Heart right ventricle (tissue), 16 donors: ENCODE measurements around the gene OCIAD2. TPM values are rescaled to one million over a fixed set of nuclear protein-coding genes. Genes with fewer than 3 reads are reported as not detected.

Source experiments
- ATAC-seq, 8 donors: fragments of 200-7000 bp; cut with Tn5 transposase; one replicate each; pipeline ENCODE4 v1.9.1; 2020; ENCODE audit warnings: mild to moderate bottlenecking in 8 of 8, moderate library complexity in 8 of 8, moderate number of reproducible peaks in 1 of 8
- DNase-seq, 2 donors: peaks; one replicate each; pipeline ENCODE4 v3.0.0-alpha.2; 2020
- H3K27ac ChIP-seq, 10 donors: fragments of 200-600 bp; sonication (generic) in 2 of 10; one replicate each; pipeline versions ENCODE4 v1.5.0 to v1.8.0; 2020 to 2022; ENCODE audit warnings: mild to moderate bottlenecking in 3 of 10
- H3K27me3 ChIP-seq, 7 donors: fragments of 200-600 bp; one replicate each; pipeline ENCODE4 v1.8.0; 2021 to 2022; ENCODE audit warnings: mild to moderate bottlenecking in 2 of 7
- H3K36me3 ChIP-seq, 9 donors: fragments of 200-600 bp; sonication (generic) in 1 of 9; one replicate each; pipeline versions ENCODE4 v1.5.0 to v1.8.0; 2020 to 2022; ENCODE audit warnings: mild to moderate bottlenecking in 2 of 9
- H3K4me1 ChIP-seq, 9 donors: fragments of 200-600 bp; sonication (generic) in 1 of 9; one replicate each; pipeline versions ENCODE4 v1.5.0 to v1.8.0; 2020 to 2022; ENCODE audit warnings: mild to moderate bottlenecking in 4 of 9
- H3K4me3 ChIP-seq, 10 donors: fragments of 200-600 bp; sonication (generic) in 2 of 10; one replicate each; pipeline versions ENCODE4 v1.5.0 to v1.8.0; 2020 to 2022; ENCODE audit warnings: mild to moderate bottlenecking in 7 of 10, moderate library complexity in 2 of 10
- H3K9me3 ChIP-seq, 11 donors: fragments of 200-600 bp in 10 of 11; sonication (generic) in 2 of 11; one replicate each; pipeline versions ENCODE4 v1.5.0 to v1.8.0; 2013 to 2022; ENCODE audit warnings: mild to moderate bottlenecking in 2 of 11, control low read depth in 1 of 11, moderate library complexity in 1 of 11
- CTCF ChIP-seq, 9 donors: fragments of 200-600 bp; sonication (generic) in 2 of 9; IDR thresholded peaks; one replicate each; pipeline versions ENCODE4 v1.5.0 to v1.8.0; 2021 to 2022; ENCODE audit warnings: antibody characterized with exemption in 9 of 9, mild to moderate bottlenecking in 5 of 9, moderate library complexity in 1 of 9
- WGBS, 2 donors: extraction: QIAGEN DNeasy Blood & Tissue Kit; methylation state at CpG; one replicate each; pipeline ENCODE4 v1.1.7; 2013; ENCODE audit warnings: inconsistent platforms in 1 of 2; 5-methylcytosine and 5-hydroxymethylcytosine counted together
- intact Hi-C, 10 donors: fragments of 100-400 bp; cut with DNase I; formaldehyde crosslinking; loops; one replicate each; pipeline versions ENCODE4 v1.11.1 to v1.14.2; 2022
- polyA plus RNA-seq, 2 donors: library from polyadenylated mRNA; stranded (reverse); fragments of 200-250 nt; gene quantifications; one replicate each; pipeline ENCODE4 v1.2.3, GENCODE V29; 2013
- total RNA-seq, 10 donors: library from RNA; stranded (reverse); fragmentation: NEBNext Ultra II Directional in 3 of 10; extraction: Animal tissue kit (Norgen Biotek cat#: 25700) in 3 of 10; gene quantifications; one replicate each; pipeline versions ENCODE4 v1.2.1 to v1.2.4, GENCODE V29; 2021 to 2023
- donor health status: Arrhythmogenic right ventricular cardiomyopathy.
- donor health status: ischemic (EF 13 %, LVEDD 7.1; RV severe dilation, severe dysfunction).
- donor health status: healthy with polysubstance abuse.
- donor health status: DM: no; HTN: yes; CAD: no.
- donor health status: DM: no; HTN: no; CAD: no.
- donor health status: ischemic (EF 25% LVEDD 6.9; RV normal size, moderate dysfunction).
- donor health status: ischemic (EF 25% LVEDD 5.7; RV mildly dilated, moderate dysfunction).
- donor health status: healthy.
- donor health status: DM: yes; HTN: yes; CAD: no.
- donor health status: Ischemic cardiomyopathy.
- donor health status: ischemic (EF 35%, LVEDD 5.7; RV mildly dilated, moderate dysfunction).
- donor health status: nonischemic (EF 11% LVEDD 7.7; RV severe dilation, severe dysfunction).
- donor health status: DM: yes; HTN: yes; CAD: no.
- donor health status: PGD.
- donor health status: ischemic (EF 29% LVEDD 5.4; RV normal size, mild dysfunction).
- donor health status: nonischemic (EF 23%, LVEDD 6.1; RV moderate dilation, normal function).

The OCIAD2 gene
- total and polyA plus RNA-seq, 12 donors = 11.4 to 30.2 (median 15.0) TPM

DNA sequence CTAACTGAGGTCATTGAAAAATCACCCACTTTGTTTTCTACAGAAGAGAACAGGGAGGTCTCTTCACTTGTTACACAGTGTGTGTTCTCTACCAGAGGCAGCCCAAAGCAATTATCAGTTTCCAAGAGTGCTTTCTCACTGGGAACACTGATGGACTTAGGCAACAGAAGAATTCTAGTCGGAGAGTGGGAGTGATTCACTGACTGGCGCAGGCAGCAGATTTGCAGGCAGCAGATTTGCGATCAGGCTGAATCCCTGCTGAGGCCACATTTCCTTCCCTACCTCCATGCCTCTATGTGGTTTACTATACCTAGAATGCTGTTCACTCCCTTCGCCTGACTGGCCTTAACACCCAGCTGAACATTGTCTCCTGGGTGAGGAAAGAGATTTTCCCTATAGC lies 6.6 kb downstream of the OCIAD2 start:
- H3K4me1 ChIP-seq = peaks cover 0 to 15% (median 0%) of the 10 kb centered on the region in 9 donors
- TF ChIP-seq CTCF (IDR thresholded peaks at IDR 0.05) = no peak
- WGBS, 2 donors = 66 to 69% methylated on average over 4 of the region's 4 CpGs
- no peaks in the 10 kb centered on the region for H3K9me3 ChIP-seq
- DNase-seq (no peak), ATAC-seq (no peak)
- no peak overlapping the region for H3K27ac ChIP-seq
- intact Hi-C loops = loop anchor here in 1 of 10 donors (10.0 kb wide), 1 partner anchor 55 kb away; no protein-coding TSS in a partner anchor
- peaks cover 0 to 28% (median 0%) of the 10 kb centered on the region in 9 donors for H3K36me3 ChIP-seq
- H3K4me3 ChIP-seq = no peak overlapping the region
- no peaks in the 10 kb centered on the region for H3K27me3 ChIP-seq

DNA sequence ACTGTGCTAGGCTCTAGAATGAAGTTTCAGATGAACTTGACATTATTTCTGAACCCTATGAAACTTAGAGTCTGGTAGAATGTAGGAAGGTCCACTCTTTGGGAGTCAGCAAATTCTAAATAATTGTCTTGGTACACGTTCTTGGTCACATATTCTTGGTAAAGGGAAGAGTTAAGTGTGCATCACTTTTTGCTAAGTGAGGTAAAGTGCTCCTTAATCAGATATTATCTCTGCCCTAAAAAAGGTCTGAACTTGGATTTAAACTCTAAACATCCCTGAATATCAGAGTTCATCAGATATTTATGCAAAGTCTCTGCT lies 7.2 kb downstream of the OCIAD2 start:
- intact Hi-C loops = no loop called here
- no peak overlapping the region for H3K27ac ChIP-seq
- WGBS, 2 donors = 70 to 85% methylated on average over 1 of the region's 1 CpG
- no peak for TF ChIP-seq CTCF (IDR thresholded peaks at IDR 0.05)
- H3K9me3 ChIP-seq = no peaks in the 10 kb centered on the region
- H3K36me3 ChIP-seq = peaks cover 0 to 33% (median 0%) of the 10 kb centered on the region in 9 donors
- peaks cover 0 to 14% (median 0%) of the 10 kb centered on the region in 9 donors for H3K4me1 ChIP-seq
- H3K27me3 ChIP-seq = no peaks in the 10 kb centered on the region
- ATAC-seq (no peak), DNase-seq (no peak)
- no peak overlapping the region for H3K4me3 ChIP-seq

GRCh38 chr4:48898733-48899431 lies 7.7 kb downstream of the OCIAD2 start:
- peaks cover 0 to 14% (median 0%) of the 10 kb centered on the region in 9 donors for H3K4me1 ChIP-seq
- 69 to 82% methylated on average over 5 of the region's 5 CpGs for WGBS, 2 donors
- ATAC-seq (no peak), DNase-seq (no peak)
- no peak for TF ChIP-seq CTCF (IDR thresholded peaks at IDR 0.05)
- H3K36me3 ChIP-seq = peaks cover 0 to 38% (median 0%) of the 10 kb centered on the region in 9 donors
- H3K27ac ChIP-seq = no peak overlapping the region
- H3K9me3 ChIP-seq = no peaks in the 10 kb centered on the region
- H3K4me3 ChIP-seq = no peak overlapping the region
- no peaks in the 10 kb centered on the region for H3K27me3 ChIP-seq
- intact Hi-C loops = no loop called here

DNA sequence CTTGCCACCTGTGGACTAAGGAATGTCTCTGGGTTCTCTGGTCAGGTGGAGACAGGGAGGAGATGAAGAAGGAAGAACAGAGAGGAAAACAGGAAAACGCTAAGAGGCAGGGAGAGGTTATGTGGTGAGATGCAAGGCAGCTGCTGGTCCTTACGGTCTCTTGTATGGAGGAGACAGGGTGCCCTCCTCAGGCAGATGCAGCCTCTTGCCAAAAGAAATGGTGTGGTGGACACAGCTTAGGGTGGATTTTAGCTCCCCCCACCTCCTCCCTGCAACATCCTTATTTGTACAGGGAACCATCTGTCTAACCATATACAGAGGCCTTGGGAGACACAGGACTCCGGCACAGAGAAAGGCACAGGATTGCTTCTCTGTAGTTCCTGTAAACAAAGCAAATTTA lies 9.7 kb downstream of the OCIAD2 start:
- 71 to 79% methylated on average over 3 of the region's 3 CpGs for WGBS, 2 donors
- Histone ChIP-seq H3K4me1 (peaks cover 0 to 14% (median 0%) of the 10 kb centered on the region in 9 donors), H3K36me3 (peaks cover 0 to 43% (median 0%) of the 10 kb centered on the region in 9 donors), H3K9me3 (no peaks in the 10 kb centered on the region), H3K27me3 (no peaks in the 10 kb centered on the region), H3K4me3 (no peak overlapping the region), H3K27ac (no peak overlapping the region)
- no peak for TF ChIP-seq CTCF (IDR thresholded peaks at IDR 0.05)
- DNase-seq = no peak
- no peak for ATAC-seq
- intact Hi-C loops = no loop called here
